Cardiac muscle cell (in vitro differentiated cells and primary cell): ENCODE measurements around the gene KCNE4. TPM values are rescaled to one million over a fixed set of nuclear protein-coding genes. Genes with fewer than 3 reads are reported as not detected.

Source experiments
- DNase-seq, 2 donors: peaks; one replicate each; pipeline versions ENCODE4 v3.0.0 to v3.0.0-alpha.2; 2010 to 2017; ENCODE audit warnings: low read depth in 1 of 2, low spot score in 1 of 2
- H3K27ac ChIP-seq: fragments of 200-600 bp; sonication (generic); 2 replicates; pipeline ENCODE4 v1.5.1; 2016
- H3K27me3 ChIP-seq: fragments of 200-600 bp; sonication (generic); 2 replicates; pipeline ENCODE4 v1.6.0; 2016; ENCODE audit warnings: control low read depth
- H3K36me3 ChIP-seq: fragments of 200-600 bp; sonication (generic); 2 replicates; pipeline ENCODE4 v1.5.1; 2016; ENCODE audit warnings: control low read depth
- H3K4me1 ChIP-seq: fragments of 200-600 bp; sonication (generic); 2 replicates; pipeline ENCODE4 v1.8.1; 2017; ENCODE audit warnings: low read depth, mild to moderate bottlenecking, mixed run types
- H3K4me3 ChIP-seq: fragments of 200-600 bp; sonication (generic); 2 replicates; pipeline ENCODE4 v1.5.1; 2016; ENCODE audit warnings: mild to moderate bottlenecking
- H3K9me3 ChIP-seq: fragments of 200-600 bp; sonication (generic); 2 replicates; pipeline ENCODE4 v1.5.1; 2017; ENCODE audit warnings: low read depth, mild to moderate bottlenecking, control low read depth
- polyA plus RNA-seq: library from polyadenylated mRNA; unstranded; fragments of >200 nt; fragmentation: Nextera tagmentation; extraction: Ambion mirVana; gene quantifications from 2 replicates; pipeline ENCODE4 v1.2.1, GENCODE V29; 2016
- total RNA-seq: library from RNA; depleted of rRNA; stranded (reverse); fragments of >200 nt; gene quantifications from 2 replicates; pipeline ENCODE4 v1.2.3, GENCODE V29; 2016
- TF ChIP-seq, protein P1 (sequence below): IDR thresholded peaks from 2 replicates; pipeline ENCODE4 v1.5.1; 2012; ENCODE audit warnings: low read depth, mild to moderate bottlenecking, low read length

KCNE4 gene
- total and polyA plus RNA-seq, 2 experiments from 2014 or later: 0.12 to 0.71 TPM

DNA sequence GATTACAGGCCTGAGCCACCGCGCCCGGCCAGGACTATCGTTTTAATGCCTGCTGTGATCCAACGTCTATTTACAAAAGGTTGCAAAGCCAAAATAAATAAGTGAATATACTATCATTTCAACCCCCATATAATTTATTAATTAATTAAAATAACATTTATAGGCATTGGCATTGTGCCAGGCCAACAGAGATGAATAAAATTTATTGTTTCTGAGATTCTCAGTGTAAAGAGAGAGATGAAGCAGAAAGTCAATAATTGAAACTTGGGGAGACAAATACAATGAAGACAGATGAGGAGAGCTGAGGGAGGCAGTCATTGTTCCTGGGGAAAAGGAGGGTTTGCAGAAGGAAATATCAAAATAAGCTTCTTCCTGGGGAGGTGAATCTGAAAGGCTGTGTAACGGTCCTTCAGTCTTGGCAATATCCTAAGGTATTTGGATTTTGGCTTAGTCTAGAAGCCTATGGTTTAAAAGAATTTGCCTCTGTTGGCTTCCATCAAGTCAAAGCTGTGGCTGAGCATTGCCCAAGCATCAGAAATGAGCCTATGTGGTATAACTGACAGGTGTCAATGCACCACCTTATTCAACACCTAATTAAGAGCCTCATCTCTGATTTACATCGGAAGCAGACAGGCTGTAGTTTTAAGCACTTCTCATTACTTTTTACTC is 31.5 kb downstream of the KCNE4 start:
- DNase-seq: no peak
- TF ChIP-seq, protein P1, sequence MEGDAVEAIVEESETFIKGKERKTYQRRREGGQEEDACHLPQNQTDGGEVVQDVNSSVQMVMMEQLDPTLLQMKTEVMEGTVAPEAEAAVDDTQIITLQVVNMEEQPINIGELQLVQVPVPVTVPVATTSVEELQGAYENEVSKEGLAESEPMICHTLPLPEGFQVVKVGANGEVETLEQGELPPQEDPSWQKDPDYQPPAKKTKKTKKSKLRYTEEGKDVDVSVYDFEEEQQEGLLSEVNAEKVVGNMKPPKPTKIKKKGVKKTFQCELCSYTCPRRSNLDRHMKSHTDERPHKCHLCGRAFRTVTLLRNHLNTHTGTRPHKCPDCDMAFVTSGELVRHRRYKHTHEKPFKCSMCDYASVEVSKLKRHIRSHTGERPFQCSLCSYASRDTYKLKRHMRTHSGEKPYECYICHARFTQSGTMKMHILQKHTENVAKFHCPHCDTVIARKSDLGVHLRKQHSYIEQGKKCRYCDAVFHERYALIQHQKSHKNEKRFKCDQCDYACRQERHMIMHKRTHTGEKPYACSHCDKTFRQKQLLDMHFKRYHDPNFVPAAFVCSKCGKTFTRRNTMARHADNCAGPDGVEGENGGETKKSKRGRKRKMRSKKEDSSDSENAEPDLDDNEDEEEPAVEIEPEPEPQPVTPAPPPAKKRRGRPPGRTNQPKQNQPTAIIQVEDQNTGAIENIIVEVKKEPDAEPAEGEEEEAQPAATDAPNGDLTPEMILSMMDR: no peak
- Histone ChIP-seq H3K9me3 (no peaks in the 10 kb centered on the region), H3K27me3 (no peaks in the 10 kb centered on the region), H3K36me3 (no peaks in the 10 kb centered on the region), H3K4me3 (no peak overlapping the region), H3K27ac (no peak overlapping the region), H3K4me1 (no peaks in the 10 kb centered on the region)

DNA sequence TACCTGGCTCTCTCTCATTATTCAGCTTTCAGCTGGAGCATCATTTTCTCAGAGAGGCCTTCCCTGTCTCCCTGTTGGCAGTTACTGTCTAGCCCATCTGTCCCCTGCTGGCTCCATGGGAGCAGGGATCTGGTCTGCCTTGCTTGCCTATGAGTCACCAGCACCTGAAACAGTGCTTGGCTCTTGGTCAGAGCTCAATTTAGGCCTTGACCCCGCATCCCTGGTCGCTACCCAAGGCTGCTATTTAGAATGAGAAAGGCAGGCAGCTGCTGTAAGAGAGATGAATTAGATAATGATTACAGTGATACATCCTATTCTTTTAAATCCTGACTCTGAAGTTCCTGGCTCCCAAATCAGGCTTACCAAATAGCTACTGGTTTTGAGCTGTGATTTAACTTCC is 32.9 kb downstream of the KCNE4 start:
- TF ChIP-seq, protein P1: no peak
- no peak overlapping the region for H3K27ac ChIP-seq
- H3K9me3 ChIP-seq: no peaks in the 10 kb centered on the region
- H3K4me3 ChIP-seq: no peak overlapping the region
- no peaks in the 10 kb centered on the region for H3K36me3 ChIP-seq
- peaks cover 8% of the 10 kb centered on the region for H3K4me1 ChIP-seq
- DNase-seq: no peak
- no peaks in the 10 kb centered on the region for H3K27me3 ChIP-seq

DNA sequence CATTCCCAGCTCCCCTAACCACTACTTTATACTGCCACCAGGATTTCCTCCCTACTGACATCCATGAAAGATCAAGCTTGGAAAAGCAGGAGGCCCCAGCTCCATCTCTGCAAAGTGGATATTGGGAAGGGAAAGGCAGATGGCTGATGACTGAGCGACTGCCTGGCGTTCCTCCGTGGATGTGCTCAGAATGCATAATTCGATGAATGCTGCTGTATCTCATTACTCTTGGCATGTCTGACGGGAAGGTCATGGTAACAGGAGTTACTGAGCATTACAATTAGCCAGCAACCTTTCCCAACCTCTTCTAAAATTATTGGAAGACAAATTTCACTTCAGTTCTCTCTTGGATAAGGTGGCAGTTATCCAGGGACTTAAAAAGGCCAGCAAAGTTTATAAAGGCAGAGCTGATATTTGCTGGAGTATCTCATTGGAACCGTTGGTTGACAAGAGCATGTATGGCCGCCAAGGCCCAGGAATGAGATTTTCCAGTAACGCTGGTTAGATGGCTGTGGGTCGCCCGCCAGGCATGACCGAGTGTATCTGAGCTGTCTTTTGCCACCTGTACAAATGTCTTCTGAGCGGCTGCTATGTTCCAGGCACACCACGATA is 34.5 kb downstream of the KCNE4 start:
- Histone ChIP-seq H3K4me3 (no peak overlapping the region), H3K4me1 (peaks cover 8% of the 10 kb centered on the region), H3K36me3 (no peaks in the 10 kb centered on the region), H3K9me3 (no peaks in the 10 kb centered on the region), H3K27me3 (no peaks in the 10 kb centered on the region), H3K27ac (no peak overlapping the region)
- no peak for DNase-seq
- TF ChIP-seq, protein P1: no peak

DNA sequence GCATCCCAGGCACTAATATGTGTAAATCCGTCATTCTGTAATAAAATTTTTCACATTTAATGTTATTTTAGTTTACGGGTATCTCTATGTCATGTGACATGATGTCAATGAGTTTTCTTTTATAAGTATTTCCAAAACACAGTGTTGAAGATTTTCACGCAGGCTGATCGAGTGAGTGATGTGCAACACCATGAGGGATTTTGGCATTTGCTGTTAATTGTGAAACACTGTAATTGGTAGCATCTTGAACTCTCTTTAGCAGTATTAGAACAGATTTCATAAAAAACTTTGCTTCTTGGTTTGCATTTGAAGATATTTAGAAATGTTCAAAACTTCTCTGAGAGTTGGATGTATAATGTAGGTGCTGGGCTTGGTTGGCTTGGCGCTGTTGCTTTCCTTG is 35.5 kb downstream of the KCNE4 start:
- Histone ChIP-seq H3K36me3 (no peaks in the 10 kb centered on the region), H3K27ac (no peak overlapping the region), H3K9me3 (no peaks in the 10 kb centered on the region), H3K4me1 (peaks cover 8% of the 10 kb centered on the region), H3K4me3 (no peak overlapping the region), H3K27me3 (no peaks in the 10 kb centered on the region)
- TF ChIP-seq, protein P1: no peak
- DNase-seq: no peak

DNA sequence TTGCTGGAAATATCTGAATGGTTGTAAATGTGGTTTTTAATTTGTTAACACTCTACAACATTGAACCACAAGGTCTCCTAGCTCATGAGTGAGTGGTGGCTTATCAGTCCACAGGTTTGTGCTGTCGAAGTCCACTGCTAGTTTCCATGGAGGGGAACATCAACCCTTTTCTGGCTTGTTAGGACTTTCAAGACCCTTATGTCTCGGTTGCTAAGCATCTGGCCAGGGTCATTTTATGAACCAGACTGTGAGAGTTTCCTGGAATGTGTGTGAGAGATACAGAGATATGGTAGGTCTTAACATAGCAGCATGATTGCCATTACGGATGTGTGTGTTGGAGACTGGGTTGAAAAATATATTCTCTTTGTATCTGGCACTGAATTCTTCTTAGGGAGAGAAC is 36.9 kb downstream of the KCNE4 start:
- Histone ChIP-seq H3K27me3 (no peaks in the 10 kb centered on the region), H3K36me3 (no peaks in the 10 kb centered on the region), H3K27ac (peak overlapping the region; percentile 29), H3K4me1 (peaks cover 8% of the 10 kb centered on the region), H3K9me3 (no peaks in the 10 kb centered on the region), H3K4me3 (no peak overlapping the region)
- peak in 1 of 2 donors; percentile 27 for DNase-seq
- TF ChIP-seq, protein P1: no peak
